Occipital lobe (tissue), 2 donors: ENCODE results near the gene NDUFV3. TPM values are rescaled to one million over a fixed set of nuclear protein-coding genes. Genes with fewer than 3 reads are reported as not detected.
"Not testable (repeated sequence)": the region's sequence is repeated elsewhere in the genome, so short reads cannot be mapped to it uniquely, and the experiment has no call there.

Source experiments
- DNase-seq: peaks from one replicate; lab custom pipeline; 2025; lab: John Stamatoyannopoulos, UW
- total RNA-seq: library from RNA; depleted of rRNA; stranded (reverse); fragments of >200 nt; gene quantifications from one replicate; pipeline ENCODE4 v1.2.3, GENCODE V29; 2014

NDUFV3 gene
- total RNA-seq, 1 donor from 2014 or later, result 26.7 TPM

GRCh38 chr21:42887326-42887725 is 5.8 kb upstream of the NDUFV3 start:
- no peak for DNase-seq

- peak; percentile 67 for DNase-seq
Measured at GRCh38 chr21:42892582-42892930, 553 bp upstream of the NDUFV3 start.

- DNase-seq, result no peak
Measured at GRCh38 chr21:42900446-42900845, 7.3 kb downstream of the NDUFV3 start.

- no peak for DNase-seq
Measured at GRCh38 chr21:42903817-42904216, 10.7 kb downstream of the NDUFV3 start.

- DNase-seq, result no peak
Measured at GRCh38 chr21:42905195-42905594, 12.1 kb downstream of the NDUFV3 start.

GRCh38 chr21:42906233-42906632 is 13.1 kb downstream of the NDUFV3 start:
- DNase-seq, result no peak

- not testable (repeated sequence) for DNase-seq
Measured at GRCh38 chr21:42908484-42908883, 15.4 kb downstream of the NDUFV3 start.

- not testable (repeated sequence) for DNase-seq
Measured at GRCh38 chr21:42911920-42912319, 18.8 kb downstream of the NDUFV3 start.

GRCh38 chr21:42913476-42913875 is 20.4 kb downstream of the NDUFV3 start:
- no peak for DNase-seq

GRCh38 chr21:42918291-42918690 is 25.2 kb downstream of the NDUFV3 start:
- no peak for DNase-seq

GRCh38 chr21:42921927-42922326 is 28.8 kb downstream of the NDUFV3 start:
- no peak for DNase-seq

GRCh38 chr21:42922918-42923317 is 29.8 kb downstream of the NDUFV3 start:
- no peak for DNase-seq

- DNase-seq, result peak; percentile 43
Measured at GRCh38 chr21:42923553-42924432, 30.7 kb downstream of the NDUFV3 start.

GRCh38 chr21:42924433-42924751 is 31.3 kb downstream of the NDUFV3 start:
- DNase-seq, result no peak

GRCh38 chr21:42925114-42925926 is 32.2 kb downstream of the NDUFV3 start, which contains the start of gene ERVH48-1:
Gene ERVH48-1, minus strand, starts transcription at chr21:42925630. Its CDS starts 6,624 bp downstream, at chr21:42919006.
- DNase-seq, result no peak

- DNase-seq, result not testable (repeated sequence)
Measured at GRCh38 chr21:42927474-42928200, 34.5 kb downstream of the NDUFV3 start.

GRCh38 chr21:42929969-42930368 is 36.9 kb downstream of the NDUFV3 start:
- no peak for DNase-seq

- no peak for DNase-seq
Measured at GRCh38 chr21:42931560-42932235, 38.6 kb downstream of the NDUFV3 start.

- DNase-seq, result not testable (repeated sequence)
Measured at GRCh38 chr21:42932378-42933136, 39.4 kb downstream of the NDUFV3 start.
